CD4-positive, alpha-beta T cell treated with Interleukin-17A for 1 hour (primary cell): Measurements from ENCODE around the gene RBM25.
"Not testable (repeated sequence)": the region's sequence is repeated elsewhere in the genome, so short reads cannot be mapped to it uniquely, and the experiment has no call there.

Experiments used
- DNase-seq: peaks from one replicate; pipeline ENCODE4 v3.0.0-alpha.2; 2020

The RBM25 gene

GRCh38 chr14:73058224-73058921, at the start of gene RBM25:
TSS of gene RBM25 (plus strand) at chr14:73058534. CDS start at chr14:73071642, 13,108 bp downstream.
- peak; percentile 99 for DNase-seq

- DNase-seq: not testable (repeated sequence)
Measured at GRCh38 chr14:73011189-73011588, 47.1 kb upstream of the RBM25 start.

DNA sequence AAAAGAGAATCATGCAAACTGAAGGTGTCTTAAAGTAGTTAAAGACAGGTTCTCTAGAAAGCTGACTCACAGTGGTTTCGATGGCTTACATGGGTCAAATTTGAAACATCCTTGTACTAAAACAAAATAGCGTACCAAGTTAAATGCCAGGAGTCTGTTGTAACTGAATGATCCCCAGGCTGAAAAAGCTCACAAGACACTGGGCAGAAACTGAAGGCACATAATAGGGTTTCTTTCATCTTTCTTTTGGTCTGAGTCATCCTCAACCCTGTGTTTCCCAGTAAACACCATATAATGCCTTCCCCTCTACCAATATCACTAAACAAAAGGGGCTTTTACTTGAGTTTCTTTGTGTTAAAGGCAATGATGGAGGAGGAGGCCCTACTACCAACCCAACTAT, 44.2 kb upstream of the RBM25 start:
- no peak for DNase-seq

DNA sequence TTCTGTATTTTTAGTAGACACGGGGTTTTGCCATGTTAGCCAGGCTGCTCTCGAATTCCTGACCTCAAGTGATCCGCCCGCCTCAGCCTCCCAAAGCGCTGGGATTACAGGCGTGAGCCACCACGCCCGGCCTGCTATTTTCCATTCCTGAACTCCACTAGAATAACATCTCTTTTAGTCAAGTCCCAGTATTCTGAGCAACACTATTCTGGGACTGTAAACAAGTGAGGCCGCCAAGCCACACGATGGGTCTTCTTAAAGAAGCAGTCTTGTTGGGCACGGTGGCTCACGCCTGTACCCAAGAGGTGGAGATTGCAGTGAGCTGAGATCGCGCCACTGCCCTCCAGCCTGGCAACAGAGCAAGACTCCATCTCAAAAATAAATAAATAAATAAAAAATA, 42.8 kb upstream of the RBM25 start:
- not testable (repeated sequence) for DNase-seq

- not testable (repeated sequence) for DNase-seq
Measured at GRCh38 chr14:73016011-73016410, 42.3 kb upstream of the RBM25 start.

DNA sequence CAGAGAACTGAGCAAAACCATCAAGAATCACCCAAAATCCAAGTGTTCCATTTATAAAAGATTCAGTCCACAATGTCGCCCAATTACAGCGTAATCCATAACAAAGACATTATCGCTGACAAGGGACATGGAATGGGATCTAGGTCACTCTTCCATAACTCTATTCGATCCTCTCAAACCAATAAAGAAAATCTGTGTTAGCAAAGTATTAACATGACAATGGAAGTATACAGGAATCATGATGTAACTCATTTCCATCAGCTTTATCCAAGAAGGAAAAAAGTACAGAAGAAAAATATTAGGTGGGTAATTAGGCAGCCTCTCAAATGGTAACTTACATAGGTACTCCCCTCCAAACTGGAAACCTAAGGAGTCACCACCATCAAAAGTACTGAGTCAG, 36.3 kb upstream of the RBM25 start:
- no peak for DNase-seq

DNA sequence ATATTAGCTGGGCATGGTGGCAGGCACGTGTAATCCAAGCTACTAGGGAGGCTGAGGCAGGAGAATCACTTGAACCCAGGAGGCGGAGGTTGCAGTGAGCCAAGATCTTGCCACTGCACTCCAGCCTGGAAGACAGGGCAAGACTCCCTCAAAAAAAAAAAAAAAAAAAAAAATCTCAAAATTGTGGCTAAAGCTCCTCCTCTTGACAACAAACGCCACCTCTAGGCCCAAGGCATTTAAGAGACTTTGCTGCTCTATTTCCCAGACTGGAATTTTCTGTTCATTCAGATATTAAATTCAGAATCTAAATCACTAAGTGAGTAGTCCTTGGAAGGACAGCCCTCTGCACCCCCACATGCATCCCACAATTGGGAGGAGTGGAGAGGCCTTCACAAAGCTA, 32.8 kb upstream of the RBM25 start:
- DNase-seq: no peak

DNA sequence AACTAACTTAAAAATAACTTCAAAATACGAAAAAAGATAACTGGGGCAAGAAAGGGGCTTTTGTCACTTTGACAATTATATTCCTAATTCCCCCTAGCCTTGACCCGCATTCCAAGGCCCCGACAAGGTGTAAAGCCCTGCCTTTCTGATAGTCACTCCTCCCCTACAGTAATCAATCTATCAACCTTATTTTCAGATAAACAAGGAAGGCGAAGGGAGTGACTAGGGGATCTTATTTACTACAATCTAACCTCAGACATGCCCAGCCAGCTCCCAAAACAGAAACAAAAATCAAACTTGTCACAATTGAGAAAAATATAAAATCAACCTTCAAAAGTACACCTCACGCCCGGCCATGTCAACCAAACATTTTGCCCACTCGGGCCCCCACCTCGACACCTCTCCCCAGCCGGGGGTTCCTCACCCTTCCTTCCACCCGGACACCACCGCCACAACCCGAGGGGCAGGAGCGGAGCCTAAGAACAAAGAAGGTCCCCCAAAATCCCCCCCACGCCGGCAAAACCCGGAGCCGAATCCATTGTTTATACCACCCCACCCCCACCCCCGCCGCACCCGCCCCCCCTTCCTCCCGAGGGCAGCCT, 32.0 kb upstream of the RBM25 start:
- no peak for DNase-seq

DNA sequence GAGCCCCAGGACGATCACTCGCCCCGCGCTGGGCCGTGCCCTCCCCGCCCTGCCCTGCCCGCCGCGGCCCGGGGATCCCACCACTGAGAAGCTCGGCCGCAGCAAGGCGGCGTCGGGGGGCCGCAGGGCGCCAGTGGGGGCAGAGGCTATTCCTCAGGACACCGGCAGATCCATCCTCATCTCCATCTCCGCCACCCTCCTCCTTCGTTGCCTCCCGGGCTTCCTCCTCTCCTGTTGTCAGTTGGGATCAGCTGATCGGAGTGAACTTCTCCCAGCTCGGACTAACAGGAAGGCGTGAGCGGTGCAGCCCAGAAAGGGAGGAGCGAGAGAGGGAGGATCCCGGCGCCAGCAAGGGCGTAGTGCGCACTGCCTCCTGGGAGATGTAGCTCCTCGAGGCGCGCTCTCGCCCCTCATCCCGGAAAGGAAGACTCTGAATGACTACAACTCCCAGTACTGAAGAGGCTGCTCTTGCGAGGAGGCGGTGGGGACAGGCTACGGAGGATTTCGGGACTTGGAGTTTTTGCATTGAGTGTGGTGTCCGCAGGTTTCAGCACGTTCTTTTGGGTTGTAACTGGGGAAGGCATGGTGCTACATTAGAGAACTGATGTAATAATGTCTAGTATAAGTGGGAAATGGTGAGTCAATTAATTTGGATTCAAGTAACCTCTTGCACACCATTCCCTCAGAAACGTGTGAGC, 31.3 kb upstream of the RBM25 start, which contains the start of gene ZFYVE1:
Gene ZFYVE1 (minus strand): TSS at position 262 of the 698 bp plus-strand sequence. CDS start 2,598 bp downstream, outside the sequence.
- DNase-seq: peak; percentile 94

DNA sequence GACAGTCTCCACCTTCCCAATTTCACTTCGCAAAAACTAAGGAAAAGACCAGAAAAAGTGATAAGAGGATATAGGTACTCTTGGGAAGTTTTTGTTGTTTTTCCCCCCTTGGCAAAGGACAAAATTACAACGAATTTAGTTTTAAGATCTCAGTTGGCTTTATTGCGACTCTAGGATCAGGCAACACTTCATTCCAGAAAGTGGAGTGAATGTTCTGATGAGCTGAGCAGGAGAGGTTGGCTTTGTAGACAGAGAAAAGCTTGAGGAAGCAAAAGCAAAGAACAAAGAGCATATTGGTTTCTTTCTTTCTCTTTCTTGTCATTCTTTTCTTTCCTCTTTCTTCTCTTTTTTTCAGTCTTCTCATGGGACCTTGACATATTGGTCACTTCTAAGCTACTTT, 30.8 kb upstream of the RBM25 start:
- no peak for DNase-seq

DNA sequence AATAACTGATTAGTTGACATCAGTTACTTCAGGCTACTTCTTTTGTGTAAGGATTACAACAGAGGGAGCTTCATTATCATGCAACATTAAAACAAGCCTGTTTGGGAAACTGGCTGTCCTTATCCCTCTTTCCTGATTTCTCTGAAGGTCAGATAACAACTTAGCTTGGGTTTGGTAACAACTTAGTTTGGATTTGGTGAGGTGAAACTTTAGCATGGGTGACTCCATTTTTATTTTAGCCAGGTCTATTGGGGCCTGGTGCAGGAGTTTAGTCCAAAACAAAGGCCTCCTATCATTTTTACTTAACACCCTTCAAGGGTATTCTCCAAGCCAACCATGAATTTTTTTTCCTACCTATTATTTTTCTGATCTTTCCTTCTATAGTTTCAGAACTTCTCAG, 30.4 kb upstream of the RBM25 start:
- no peak for DNase-seq

- not testable (repeated sequence) for DNase-seq
Measured at GRCh38 chr14:73036706-73037450, 21.5 kb upstream of the RBM25 start.

DNA sequence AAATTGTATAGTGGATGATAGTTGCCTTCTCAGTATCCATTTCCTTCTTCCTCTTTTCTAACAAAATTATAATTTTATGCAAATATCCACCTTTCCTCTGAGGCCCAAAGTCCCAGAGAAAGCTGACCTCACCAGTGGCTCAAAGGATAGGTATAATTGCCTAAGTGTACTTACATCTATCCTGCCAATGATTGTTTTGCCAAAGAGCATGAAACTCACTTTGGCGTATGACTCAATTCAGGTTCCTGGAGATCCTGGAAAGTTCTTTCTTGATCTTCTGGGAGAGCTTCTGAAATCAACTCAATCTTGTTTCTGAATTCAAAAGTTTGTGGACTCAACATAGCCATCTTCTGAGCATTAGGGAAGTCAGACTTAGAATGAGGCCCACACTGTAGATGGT, 10.5 kb upstream of the RBM25 start:
- no peak for DNase-seq

DNA sequence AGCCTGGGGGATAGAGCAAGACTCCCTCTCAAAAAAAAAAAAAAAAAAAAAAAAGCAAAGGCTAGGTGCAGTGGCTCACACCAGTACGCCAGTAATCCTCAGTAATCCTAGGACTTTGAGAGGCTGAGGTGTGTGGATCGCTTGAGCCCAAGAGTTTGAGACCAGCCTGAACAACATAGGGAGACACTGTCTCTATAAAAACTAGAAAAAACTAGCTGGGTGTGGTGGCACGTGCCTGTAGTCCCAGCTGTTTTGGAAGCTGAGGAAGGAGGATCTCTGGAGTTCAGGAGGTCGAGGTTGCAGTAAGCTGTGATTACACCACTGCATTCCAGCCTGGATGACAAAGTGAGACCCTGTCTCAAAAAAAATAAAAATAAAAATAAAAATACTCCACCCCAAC, 8.9 kb upstream of the RBM25 start:
- DNase-seq: no peak

- DNase-seq: no peak
Measured at GRCh38 chr14:73055251-73055650, 3.1 kb upstream of the RBM25 start.

GRCh38 chr14:73057944-73058223, 450 bp upstream of the RBM25 start:
- no peak for DNase-seq

GRCh38 chr14:73058922-73059673, 764 bp downstream of the RBM25 start:
- DNase-seq: peak; percentile 19

DNA sequence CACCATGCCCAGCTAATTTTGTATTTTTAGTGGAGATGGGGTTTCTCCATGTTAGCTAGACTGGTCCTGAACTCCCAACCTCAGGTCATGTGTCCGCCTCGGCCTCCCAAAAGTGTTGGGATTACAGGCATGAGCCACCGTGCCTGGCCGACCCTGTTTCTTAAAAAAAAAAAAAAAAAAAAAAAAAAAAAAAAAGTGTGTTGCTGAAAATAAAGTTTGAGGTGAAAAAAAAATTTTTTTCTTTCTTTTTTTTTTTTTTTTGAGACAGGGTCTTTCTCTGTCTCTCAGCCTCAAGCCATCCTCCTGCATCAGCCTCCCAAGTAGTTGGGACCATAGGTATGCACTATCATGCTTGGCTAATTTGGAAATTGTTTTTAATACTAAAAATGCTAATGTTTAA, 11.3 kb downstream of the RBM25 start:
- DNase-seq: no peak

DNA sequence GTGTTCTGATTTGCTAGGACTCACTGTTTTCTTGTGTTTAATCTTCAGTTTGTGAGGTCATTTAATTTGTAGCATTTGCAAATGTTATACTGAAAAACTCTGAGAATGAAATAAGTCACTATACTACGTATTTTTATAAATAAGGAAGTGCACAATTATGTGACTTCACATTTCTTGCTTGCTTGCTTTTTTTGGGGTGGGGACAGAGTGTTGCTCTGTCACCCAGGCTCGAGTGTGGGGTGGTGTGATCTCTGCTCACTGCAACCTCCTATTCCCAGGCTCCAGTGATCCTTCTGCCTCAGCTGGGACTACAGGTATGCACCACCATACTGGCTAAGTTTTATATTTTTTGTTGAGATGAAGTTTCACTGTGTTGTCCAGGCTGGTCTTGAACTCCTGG, 32.7 kb downstream of the RBM25 start:
- no peak for DNase-seq

DNA sequence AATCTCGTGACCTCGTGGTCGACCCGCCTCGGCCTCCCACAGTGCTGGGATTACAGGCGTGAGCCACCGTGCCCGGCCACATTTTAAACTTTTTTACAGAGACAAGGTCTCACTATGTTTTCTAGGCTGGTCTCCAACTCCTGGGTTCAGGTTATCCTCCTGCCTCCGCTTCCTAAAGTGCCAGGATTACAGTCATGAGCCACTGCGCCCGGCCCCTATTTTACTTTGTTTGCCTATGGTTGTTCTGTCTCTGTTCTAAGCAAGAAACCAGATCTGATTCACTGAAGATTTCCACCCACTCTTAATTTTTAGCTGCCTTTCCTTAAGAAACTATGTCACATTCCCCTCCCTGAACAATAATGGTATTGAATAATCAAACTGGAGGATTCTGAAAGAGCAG, 39.1 kb downstream of the RBM25 start:
- DNase-seq: no peak

- DNase-seq: no peak
Measured at GRCh38 chr14:73100334-73100733, 42.0 kb downstream of the RBM25 start.

DNA sequence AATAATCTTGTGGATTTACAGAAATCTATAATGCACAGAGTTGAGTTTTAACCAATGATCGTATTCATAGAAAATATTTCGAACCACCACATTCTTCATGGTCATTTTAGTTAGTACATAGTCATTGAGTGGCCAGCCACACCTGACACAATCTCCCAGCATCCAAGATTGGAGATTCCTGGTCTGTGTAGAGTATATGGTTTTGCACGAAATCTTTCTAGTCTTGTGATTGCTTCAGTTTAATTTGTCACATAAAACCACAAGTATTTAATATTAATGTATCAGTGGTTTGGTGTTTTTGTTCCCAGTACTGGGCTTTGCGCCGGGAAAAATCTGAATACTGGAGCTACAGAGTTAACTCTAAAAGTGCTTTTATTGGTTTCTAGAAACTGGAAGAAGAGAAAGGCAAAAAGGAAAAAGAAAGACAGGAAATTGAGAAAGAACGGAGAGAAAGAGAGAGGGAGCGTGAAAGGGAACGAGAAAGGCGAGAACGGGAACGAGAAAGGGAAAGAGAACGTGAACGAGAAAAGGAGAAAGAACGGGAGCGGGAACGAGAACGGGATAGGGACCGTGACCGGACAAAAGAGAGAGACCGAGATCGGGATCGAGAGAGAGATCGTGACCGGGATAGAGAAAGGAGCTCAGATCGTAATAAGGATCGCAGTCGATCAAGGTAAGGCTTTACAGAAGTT, 44.6 kb downstream of the RBM25 start:
- no peak for DNase-seq
